ENCODE measurements around the gene OLIG2.

OLIG2 gene

DNA sequence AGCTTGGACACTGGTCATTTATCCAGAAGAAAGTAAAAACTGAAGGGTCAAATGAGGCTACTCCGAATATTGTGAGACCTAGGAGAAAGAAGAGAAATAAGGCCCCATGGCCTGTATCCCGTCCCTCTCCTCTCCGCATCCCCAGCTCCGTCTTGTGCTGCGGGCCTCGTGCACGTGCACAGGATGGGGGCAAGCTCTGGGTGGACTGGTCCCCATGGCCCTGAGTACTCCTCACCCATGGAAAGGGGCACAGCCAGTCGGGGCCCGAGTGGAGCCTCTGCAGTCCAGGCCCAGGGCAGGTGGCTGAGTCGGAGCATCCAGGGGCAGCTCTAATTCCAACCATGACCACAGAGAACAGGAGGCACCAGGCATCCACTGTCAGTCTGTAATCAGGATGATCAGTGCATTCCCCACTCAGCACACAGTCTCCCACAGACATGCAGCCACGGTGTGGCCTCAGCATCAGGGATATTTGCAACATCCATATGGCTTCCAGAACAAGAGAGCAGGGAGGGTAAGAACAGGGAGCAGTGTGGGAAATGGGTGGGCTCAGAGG lies 31.7 kb downstream of the OLIG2 start:
- Mint-ChIP-seq H3K4me1 (no peaks in the 10 kb centered on the region), H3K36me3 (no peaks in the 10 kb centered on the region), H3K9me3 (no peaks in the 10 kb centered on the region), H3K4me3 (no peak overlapping the region), H3K27me3 (peaks cover 17% of the 10 kb centered on the region), H3K27ac (no peak overlapping the region)
- ATAC-seq (ENCODE audit: low read depth) (no peak), DNase-seq (ENCODE audit: low spot score in 2 of 2) (no peak)

DNA sequence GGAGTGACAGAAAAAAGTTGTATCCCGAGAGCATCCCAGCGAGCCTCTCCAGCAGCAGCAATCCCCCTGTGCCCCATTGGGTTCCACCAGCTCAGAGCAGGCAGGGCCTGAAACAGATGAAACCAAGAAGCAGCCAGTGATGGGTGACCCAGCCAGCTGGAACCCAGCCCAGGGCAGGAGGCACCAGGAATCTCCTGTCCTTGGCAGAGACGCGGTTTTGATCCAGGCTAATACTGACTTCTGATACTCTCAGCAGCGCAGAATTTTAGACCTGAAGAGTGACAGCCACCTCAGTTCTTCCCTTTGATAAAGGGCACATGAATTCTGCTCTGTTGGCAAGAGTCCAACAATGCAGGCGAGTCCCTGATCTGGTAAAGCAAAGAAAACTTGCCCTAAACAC lies 32.8 kb downstream of the OLIG2 start:
- Mint-ChIP-seq H3K4me3 (no peak overlapping the region), H3K27ac (no peak overlapping the region), H3K9me3 (no peaks in the 10 kb centered on the region), H3K27me3 (peaks cover 17% of the 10 kb centered on the region), H3K4me1 (no peaks in the 10 kb centered on the region), H3K36me3 (no peaks in the 10 kb centered on the region)
- DNase-seq (ENCODE audit: low spot score in 2 of 2) (no peak), ATAC-seq (ENCODE audit: low read depth) (no peak)

GRCh38 chr21:33058957-33059356 lies 33.2 kb downstream of the OLIG2 start:
- DNase-seq (ENCODE audit: low spot score in 2 of 2) (no peak), ATAC-seq (ENCODE audit: low read depth) (no peak)
- Mint-ChIP-seq H3K4me3 (no peak overlapping the region), H3K27ac (no peak overlapping the region), H3K36me3 (no peaks in the 10 kb centered on the region), H3K9me3 (no peaks in the 10 kb centered on the region), H3K27me3 (peaks cover 17% of the 10 kb centered on the region), H3K4me1 (no peaks in the 10 kb centered on the region)

GRCh38 chr21:33059380-33059841 lies 33.7 kb downstream of the OLIG2 start:
- H3K4me1 Mint-ChIP-seq = no peaks in the 10 kb centered on the region

DNA sequence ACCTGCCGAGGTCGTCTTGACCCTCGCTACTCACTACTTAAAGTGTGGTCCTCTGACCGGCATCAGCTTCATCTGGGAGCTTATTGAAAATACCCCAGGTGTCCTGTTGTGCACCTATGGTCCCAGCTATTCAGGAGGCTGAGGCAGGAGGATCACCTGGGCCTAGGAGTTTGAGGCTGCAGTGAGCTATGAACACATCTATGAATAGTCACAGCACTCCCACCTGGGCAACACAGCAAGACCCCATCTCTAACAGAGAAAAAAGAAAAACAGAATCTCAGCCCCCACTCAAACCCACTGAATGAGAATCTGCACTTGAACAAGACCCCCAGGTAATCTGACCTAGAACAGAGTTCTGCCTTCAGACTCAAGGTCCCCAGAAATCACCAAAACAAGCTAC lies 35.5 kb downstream of the OLIG2 start:
- Mint-ChIP-seq H3K4me3 (no peak overlapping the region), H3K9me3 (no peaks in the 10 kb centered on the region), H3K27me3 (peaks cover 15% of the 10 kb centered on the region), H3K4me1 (no peaks in the 10 kb centered on the region), H3K36me3 (no peaks in the 10 kb centered on the region), H3K27ac (no peak overlapping the region)
- no peak for DNase-seq (ENCODE audit: low spot score in 2 of 2)
- no peak for ATAC-seq (ENCODE audit: low read depth)

More at GRCh38 chr21:33059380-33059841, 33.7 kb downstream of the OLIG2 start:
- Mint-ChIP-seq H3K27ac (no peak overlapping the region), H3K27me3 (peaks cover 17% of the 10 kb centered on the region), H3K36me3 (no peaks in the 10 kb centered on the region), H3K9me3 (no peaks in the 10 kb centered on the region), H3K4me3 (no peak overlapping the region)
- no peak for DNase-seq (ENCODE audit: low spot score in 2 of 2)
- ATAC-seq (ENCODE audit: low read depth) = no peak

DNA sequence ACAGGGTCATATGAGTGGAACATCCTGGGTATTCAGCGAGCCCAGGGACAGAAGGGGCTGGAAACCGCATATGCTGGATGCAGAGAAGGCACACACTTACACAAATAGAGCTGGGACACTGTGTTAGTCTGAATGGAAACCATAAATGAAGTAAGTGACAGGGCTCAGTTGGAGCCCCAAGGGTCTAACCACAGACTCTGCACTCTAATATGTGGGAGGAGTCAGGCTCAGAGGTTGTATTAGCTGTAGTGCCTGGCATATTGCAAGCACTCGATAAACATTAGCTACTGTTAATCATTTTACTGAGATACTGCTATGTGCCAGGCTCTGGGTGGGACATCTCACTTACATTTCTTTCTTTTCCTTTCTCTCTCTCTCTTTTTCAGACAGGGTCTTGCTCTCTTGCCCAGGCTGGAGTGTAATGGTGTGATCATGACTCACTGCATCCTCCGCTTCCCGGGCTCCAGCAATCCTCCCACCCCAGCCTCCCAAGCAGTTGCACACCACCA lies 37.7 kb downstream of the OLIG2 start:
- Mint-ChIP-seq H3K4me1 (no peaks in the 10 kb centered on the region), H3K4me3 (no peak overlapping the region), H3K27ac (no peak overlapping the region), H3K36me3 (no peaks in the 10 kb centered on the region), H3K9me3 (no peaks in the 10 kb centered on the region), H3K27me3 (peaks cover 23% of the 10 kb centered on the region)
- ATAC-seq (ENCODE audit: low read depth) (no peak), DNase-seq (ENCODE audit: low spot score in 2 of 2) (no peak)

DNA sequence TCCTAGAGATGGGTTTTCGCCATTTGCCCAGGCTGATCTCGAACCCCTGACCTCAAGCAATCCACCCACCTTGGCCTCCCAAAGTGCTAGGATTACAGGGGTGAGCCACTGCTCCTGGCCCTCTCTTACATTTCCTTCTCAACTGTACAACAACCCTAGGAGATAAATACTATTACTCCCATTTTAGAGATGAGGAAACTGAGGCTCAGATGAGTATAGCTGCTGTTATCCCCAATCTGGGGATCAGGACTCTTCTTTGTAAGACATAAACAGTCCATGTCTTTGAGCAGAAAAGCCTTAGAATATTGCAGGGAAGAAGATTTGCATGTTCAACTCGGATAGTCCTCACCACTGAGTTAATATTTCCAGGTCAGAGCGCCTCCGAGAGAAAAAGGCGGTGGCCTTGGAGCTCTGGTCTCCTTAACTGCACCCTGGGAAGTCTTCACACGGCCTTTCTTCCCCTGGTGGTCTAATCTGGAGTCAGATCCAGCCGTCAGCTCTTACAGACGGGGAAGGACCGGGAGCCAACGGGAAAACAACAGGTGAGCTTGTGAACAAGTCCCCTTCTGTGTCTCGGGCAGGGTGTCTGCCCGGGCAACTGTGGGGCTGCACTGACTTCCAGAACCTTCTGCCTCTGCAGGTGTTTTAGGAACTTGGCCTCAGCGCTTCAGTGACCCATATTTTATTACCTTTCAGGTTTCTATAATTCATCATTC lies 38.3 kb downstream of the OLIG2 start:
- DNase-seq (ENCODE audit: low spot score in 2 of 2) (no peak), ATAC-seq (ENCODE audit: low read depth) (no peak)
- Mint-ChIP-seq H3K4me1 (no peaks in the 10 kb centered on the region), H3K36me3 (peaks cover 2% of the 10 kb centered on the region), H3K27ac (no peak overlapping the region), H3K9me3 (no peaks in the 10 kb centered on the region), H3K27me3 (peaks cover 25% of the 10 kb centered on the region), H3K4me3 (no peak overlapping the region)

GRCh38 chr21:33064623-33065390 lies 39.1 kb downstream of the OLIG2 start:
- Mint-ChIP-seq H3K9me3 (no peaks in the 10 kb centered on the region), H3K4me3 (no peak overlapping the region), H3K27ac (no peak overlapping the region), H3K4me1 (no peaks in the 10 kb centered on the region), H3K36me3 (peaks cover 2% of the 10 kb centered on the region), H3K27me3 (peaks cover 29% of the 10 kb centered on the region)
- no peak for DNase-seq (ENCODE audit: low spot score in 2 of 2)
- no peak for ATAC-seq (ENCODE audit: low read depth)

DNA sequence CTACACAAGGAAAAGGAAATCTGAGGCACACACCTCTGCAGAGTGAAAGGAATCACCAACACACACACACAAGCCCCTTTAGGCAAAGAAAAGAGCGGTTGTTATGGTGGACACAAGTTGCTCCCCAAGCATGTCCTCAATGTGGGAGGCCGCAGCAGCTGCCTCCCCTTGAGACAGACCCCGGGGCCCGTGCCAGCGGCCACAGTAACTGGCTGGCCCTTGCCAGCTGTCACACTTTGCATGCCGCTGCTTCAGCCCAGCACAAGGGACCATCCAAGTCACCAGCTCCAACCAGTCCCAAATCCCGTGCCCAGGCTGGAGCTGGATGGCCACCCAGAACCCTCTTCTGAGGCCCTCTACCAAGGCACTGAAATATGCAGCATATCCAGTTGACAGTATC lies 41.3 kb downstream of the OLIG2 start:
- Mint-ChIP-seq H3K36me3 (peaks cover 2% of the 10 kb centered on the region), H3K4me1 (peaks cover 4% of the 10 kb centered on the region), H3K4me3 (no peak overlapping the region), H3K27ac (no peak overlapping the region), H3K9me3 (no peaks in the 10 kb centered on the region), H3K27me3 (peaks cover 25% of the 10 kb centered on the region)
- ATAC-seq (ENCODE audit: low read depth) (no peak), DNase-seq (ENCODE audit: low spot score in 2 of 2) (no peak)

GRCh38 chr21:33067457-33067856 lies 41.7 kb downstream of the OLIG2 start:
- no peak for ATAC-seq (ENCODE audit: low read depth)
- Mint-ChIP-seq H3K4me1 (peaks cover 5% of the 10 kb centered on the region), H3K36me3 (peaks cover 2% of the 10 kb centered on the region), H3K4me3 (no peak overlapping the region), H3K9me3 (no peaks in the 10 kb centered on the region), H3K27ac (no peak overlapping the region), H3K27me3 (peaks cover 26% of the 10 kb centered on the region)
- DNase-seq (ENCODE audit: low spot score in 2 of 2) = no peak

DNA sequence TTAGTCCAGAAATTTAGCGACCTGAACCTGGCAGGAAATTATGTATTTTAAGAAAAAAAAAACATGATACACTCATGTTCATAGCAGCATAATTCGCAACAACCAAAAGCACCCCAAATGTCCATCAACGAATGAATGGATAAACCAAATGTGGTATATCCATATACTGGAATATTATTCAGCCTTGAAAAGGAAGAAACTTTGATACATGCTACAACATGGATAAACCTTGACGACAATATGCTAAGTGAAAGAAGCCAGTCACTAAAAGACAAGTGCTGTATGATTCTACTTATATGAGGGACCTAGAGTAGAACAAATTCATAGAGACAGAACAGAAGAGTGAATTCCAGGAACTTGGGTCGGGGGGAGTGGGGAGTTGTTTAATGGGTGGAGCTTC lies 43.5 kb downstream of the OLIG2 start:
- H3K9me3 Mint-ChIP-seq = no peaks in the 10 kb centered on the region
- DNase-seq (ENCODE audit: low spot score in 2 of 2) (no peak), ATAC-seq (ENCODE audit: low read depth) (no peak)
- no peak overlapping the region for H3K4me3 Mint-ChIP-seq
- peaks cover 5% of the 10 kb centered on the region for H3K4me1 Mint-ChIP-seq
- peaks cover 30% of the 10 kb centered on the region for H3K27me3 Mint-ChIP-seq
- H3K36me3 Mint-ChIP-seq = peaks cover 2% of the 10 kb centered on the region
- no peak overlapping the region for H3K27ac Mint-ChIP-seq

DNA sequence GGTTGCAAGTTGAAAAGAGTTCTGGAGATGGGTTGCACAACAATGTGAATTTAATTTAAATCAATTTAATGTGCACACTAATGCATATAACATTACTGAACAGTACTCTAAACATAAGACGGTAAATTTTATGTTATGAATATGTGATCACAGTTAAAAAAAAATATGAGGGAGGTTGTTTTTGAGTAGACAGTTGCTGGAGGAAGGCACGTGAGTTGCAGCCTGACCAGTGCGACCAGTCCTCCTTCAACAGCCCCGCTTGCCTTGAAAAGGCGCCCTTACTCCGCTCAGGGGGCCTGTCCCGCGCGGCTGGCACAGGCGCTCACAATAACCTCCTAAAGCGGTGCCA lies 43.9 kb downstream of the OLIG2 start:
- no peak for ATAC-seq (ENCODE audit: low read depth)
- Mint-ChIP-seq H3K27me3 (peaks cover 30% of the 10 kb centered on the region), H3K4me1 (peaks cover 5% of the 10 kb centered on the region), H3K36me3 (peaks cover 2% of the 10 kb centered on the region), H3K4me3 (no peak overlapping the region), H3K27ac (no peak overlapping the region), H3K9me3 (no peaks in the 10 kb centered on the region)
- DNase-seq (ENCODE audit: low spot score in 2 of 2) = no peak

GRCh38 chr21:33069994-33070743 lies 44.4 kb downstream of the OLIG2 start, which contains the start of gene OLIG1:
TSS of gene OLIG1 (plus strand) at chr21:33070141. CDS start at chr21:33070247, 106 bp downstream.
- Mint-ChIP-seq H3K9me3 (no peaks in the 10 kb centered on the region), H3K4me1 (peaks cover 5% of the 10 kb centered on the region), H3K27ac (no peak within 1 kb of the TSS), H3K4me3 (no peak within 1 kb of the TSS), H3K36me3 (peaks cover 2% of the 10 kb centered on the region), H3K27me3 (peaks cover 28% of the 10 kb centered on the region)
- DNase-seq (ENCODE audit: low spot score in 2 of 2) = no peak
- ATAC-seq (ENCODE audit: low read depth) = no peak

DNA sequence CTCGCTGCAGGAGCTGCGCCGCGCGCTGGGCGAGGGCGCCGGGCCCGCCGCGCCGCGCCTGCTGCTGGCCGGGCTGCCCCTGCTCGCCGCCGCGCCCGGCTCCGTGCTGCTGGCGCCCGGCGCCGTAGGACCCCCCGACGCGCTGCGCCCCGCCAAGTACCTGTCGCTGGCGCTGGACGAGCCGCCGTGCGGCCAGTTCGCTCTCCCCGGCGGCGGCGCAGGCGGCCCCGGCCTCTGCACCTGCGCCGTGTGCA lies 44.9 kb downstream of the OLIG2 start:
- no peak for ATAC-seq (ENCODE audit: low read depth)
- H3K27me3 Mint-ChIP-seq = peaks cover 28% of the 10 kb centered on the region
- H3K4me3 Mint-ChIP-seq = no peak overlapping the region
- no peak for DNase-seq (ENCODE audit: low spot score in 2 of 2)
- H3K4me1 Mint-ChIP-seq = peaks cover 5% of the 10 kb centered on the region
- H3K9me3 Mint-ChIP-seq = no peaks in the 10 kb centered on the region
- no peak overlapping the region for H3K27ac Mint-ChIP-seq
- H3K36me3 Mint-ChIP-seq = peaks cover 2% of the 10 kb centered on the region

Data from memory B cell (primary cell).